Neural progenitor cell (in vitro differentiated cells): ENCODE measurements around the gene MTFR1L. TPM values are rescaled to one million over a fixed set of nuclear protein-coding genes. Genes with fewer than 3 reads are reported as not detected.

Experiments used
- DNase-seq: peaks from one replicate; pipeline ENCODE4 v3.0.0-alpha.2; 2016; ENCODE audit warnings: low spot score
- H2AFZ ChIP-seq: fragments of 200-600 bp; sonication (generic); replicated peaks from 2 replicates; pipeline ENCODE4 v1.6.1; 2016; ENCODE audit warnings: antibody characterized with exemption
- H3F3A ChIP-seq: fragments of 200-600 bp; sonication (generic); 2 replicates; pipeline ENCODE4 v1.6.1; 2016; ENCODE audit warnings: antibody characterized with exemption, low read depth
- H3K27ac ChIP-seq: fragments of 200-600 bp; sonication (generic); 2 replicates; pipeline ENCODE4 v1.5.1; 2016; ENCODE audit warnings: mild to moderate bottlenecking
- H3K27me3 ChIP-seq: fragments of 200-600 bp; sonication (generic); 2 replicates; pipeline ENCODE4 v1.6.1; 2016; ENCODE audit warnings: mild to moderate bottlenecking, moderate library complexity
- H3K36me3 ChIP-seq: fragments of 200-600 bp; sonication (generic); 2 replicates; pipeline ENCODE4 v1.5.1; 2016
- H3K4me1 ChIP-seq: fragments of 200-600 bp; sonication (generic); 2 replicates; pipeline ENCODE4 v1.6.1; 2016; ENCODE audit warnings: mixed run types
- H3K4me2 ChIP-seq: fragments of 200-600 bp; sonication (generic); 2 replicates; pipeline ENCODE4 v1.6.1; 2016
- H3K4me3 ChIP-seq: fragments of 200-600 bp; sonication (generic); 2 replicates; pipeline ENCODE4 v1.5.1; 2016
- H3K79me2 ChIP-seq: fragments of 200-600 bp; sonication (generic); 2 replicates; pipeline ENCODE4 v1.6.1; 2016; ENCODE audit warnings: low read depth
- H3K9ac ChIP-seq: fragments of 200-600 bp; sonication (generic); 2 replicates; pipeline ENCODE4 v1.6.1; 2016
- H3K9me3 ChIP-seq: fragments of 200-600 bp; sonication (generic); 2 replicates; pipeline ENCODE4 v1.5.1; 2016; ENCODE audit warnings: low read depth
- H4K20me1 ChIP-seq: fragments of 200-600 bp; sonication (generic); 2 replicates; pipeline ENCODE4 v1.6.1; 2016; ENCODE audit warnings: low read depth
- H3K27ac Mint-ChIP-seq: 3 replicates; pipeline ENCODE4 v1.8.0; 2021; ENCODE audit warnings: mixed read lengths
- H3K27me3 Mint-ChIP-seq: 2 replicates; pipeline ENCODE4 v1.8.0; 2022; ENCODE audit warnings: low read depth, mild to moderate bottlenecking, inconsistent platforms, moderate library complexity, mixed read lengths; ENCODE audit not compliant: insufficient read depth
- H3K36me3 Mint-ChIP-seq: 3 replicates; pipeline ENCODE4 v1.8.0; 2021; ENCODE audit warnings: mixed read lengths
- H3K4me1 Mint-ChIP-seq: 3 replicates; pipeline ENCODE4 v1.8.0; 2021; ENCODE audit warnings: mixed read lengths
- H3K4me3 Mint-ChIP-seq: 3 replicates; pipeline ENCODE4 v1.8.0; 2021; ENCODE audit warnings: mild to moderate bottlenecking, moderate library complexity, mixed read lengths
- H3K9me3 Mint-ChIP-seq: 3 replicates; pipeline ENCODE4 v1.8.0; 2020; ENCODE audit warnings: mixed read lengths
- EZH2 ChIP-seq: fragments of 200-600 bp; sonication (generic); IDR thresholded peaks from 2 replicates; pipeline ENCODE4 v1.6.1; 2017; ENCODE audit warnings: antibody characterized with exemption, mild to moderate bottlenecking, moderate library complexity
- EZH2phosphoT487 ChIP-seq: fragments of 200-600 bp; sonication (generic); IDR thresholded peaks from 2 replicates; pipeline ENCODE4 v1.6.1; 2017; ENCODE audit warnings: antibody characterized with exemption
- total RNA-seq: library from RNA; depleted of rRNA; stranded (reverse); fragments of >200 nt; gene quantifications from 2 replicates; pipeline ENCODE4 v1.2.3, GENCODE V29; 2015; ENCODE audit warnings: low replicate concordance
- TF ChIP-seq, protein P1 (sequence below): fragments of 200-600 bp; sonication (generic); IDR thresholded peaks from 2 replicates; pipeline ENCODE4 v1.5.1; 2017; ENCODE audit warnings: antibody characterized with exemption, mild to moderate bottlenecking

Gene MTFR1L
- total RNA-seq, 1 donor from 2014 or later = 20.7 TPM

DNA sequence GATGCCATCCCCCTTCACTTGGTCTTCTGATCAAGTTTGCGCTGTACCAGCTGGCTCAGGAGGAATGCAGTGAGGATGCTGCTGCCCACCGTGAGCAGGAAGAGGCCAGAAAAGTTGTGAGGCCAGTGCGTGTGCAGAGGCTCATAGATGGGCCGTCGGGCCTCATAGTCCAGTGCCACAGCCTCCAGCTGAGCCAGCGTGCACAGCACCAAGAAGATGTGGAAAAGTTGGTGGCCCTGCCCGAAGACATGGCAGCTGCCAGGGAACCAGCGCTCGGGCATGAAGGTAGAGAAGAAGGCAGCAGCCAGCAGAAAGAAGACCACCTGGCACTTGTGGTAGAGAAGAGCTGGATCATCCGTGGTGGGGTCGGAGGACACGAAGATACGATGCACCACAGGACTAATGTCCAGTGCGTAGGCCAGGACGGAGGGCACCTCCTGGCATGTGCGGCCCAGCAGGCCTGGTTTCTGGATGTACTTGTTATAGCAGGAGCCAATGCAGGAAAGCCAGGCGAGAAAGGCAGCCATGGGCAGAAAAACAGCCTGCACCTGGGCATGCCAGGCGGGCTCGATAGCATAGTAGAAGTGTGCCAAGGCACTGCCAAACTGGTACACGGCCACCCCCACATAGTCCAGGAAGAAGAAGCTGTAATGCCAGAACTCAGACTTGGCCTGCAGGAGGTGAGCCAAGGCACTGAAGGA is 43.2 kb downstream of the MTFR1L start:
- TF ChIP-seq, protein P1, sequence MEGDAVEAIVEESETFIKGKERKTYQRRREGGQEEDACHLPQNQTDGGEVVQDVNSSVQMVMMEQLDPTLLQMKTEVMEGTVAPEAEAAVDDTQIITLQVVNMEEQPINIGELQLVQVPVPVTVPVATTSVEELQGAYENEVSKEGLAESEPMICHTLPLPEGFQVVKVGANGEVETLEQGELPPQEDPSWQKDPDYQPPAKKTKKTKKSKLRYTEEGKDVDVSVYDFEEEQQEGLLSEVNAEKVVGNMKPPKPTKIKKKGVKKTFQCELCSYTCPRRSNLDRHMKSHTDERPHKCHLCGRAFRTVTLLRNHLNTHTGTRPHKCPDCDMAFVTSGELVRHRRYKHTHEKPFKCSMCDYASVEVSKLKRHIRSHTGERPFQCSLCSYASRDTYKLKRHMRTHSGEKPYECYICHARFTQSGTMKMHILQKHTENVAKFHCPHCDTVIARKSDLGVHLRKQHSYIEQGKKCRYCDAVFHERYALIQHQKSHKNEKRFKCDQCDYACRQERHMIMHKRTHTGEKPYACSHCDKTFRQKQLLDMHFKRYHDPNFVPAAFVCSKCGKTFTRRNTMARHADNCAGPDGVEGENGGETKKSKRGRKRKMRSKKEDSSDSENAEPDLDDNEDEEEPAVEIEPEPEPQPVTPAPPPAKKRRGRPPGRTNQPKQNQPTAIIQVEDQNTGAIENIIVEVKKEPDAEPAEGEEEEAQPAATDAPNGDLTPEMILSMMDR = no peak
- TF ChIP-seq EZH2 = no peak
- TF ChIP-seq EZH2phosphoT487 = no peak
- H3K36me3 Mint-ChIP-seq = peaks cover 9% of the 10 kb centered on the region
- Histone ChIP-seq H3K4me3 (no peak overlapping the region), H3K79me2 (peaks cover 11% of the 10 kb centered on the region), H3K27me3 (no peaks in the 10 kb centered on the region), H3K27ac (no peak overlapping the region), H3K36me3 (no peaks in the 10 kb centered on the region), H3F3A (peaks cover 4% of the 10 kb centered on the region), H3K9ac (no peak overlapping the region), H3K4me1 (peaks cover 19% of the 10 kb centered on the region), H2AFZ (no peak overlapping the region), H3K9me3 (no peaks in the 10 kb centered on the region), H3K4me2 (no peak overlapping the region), H4K20me1 (peaks cover 4% of the 10 kb centered on the region)
- peaks cover 31% of the 10 kb centered on the region for H3K4me1 Mint-ChIP-seq
- no peaks in the 10 kb centered on the region for H3K9me3 Mint-ChIP-seq
- no peak for DNase-seq
- H3K27ac Mint-ChIP-seq = peak overlapping the region; percentile 21
- no peak overlapping the region for H3K4me3 Mint-ChIP-seq
- H3K27me3 Mint-ChIP-seq = peaks cover 11% of the 10 kb centered on the region

DNA sequence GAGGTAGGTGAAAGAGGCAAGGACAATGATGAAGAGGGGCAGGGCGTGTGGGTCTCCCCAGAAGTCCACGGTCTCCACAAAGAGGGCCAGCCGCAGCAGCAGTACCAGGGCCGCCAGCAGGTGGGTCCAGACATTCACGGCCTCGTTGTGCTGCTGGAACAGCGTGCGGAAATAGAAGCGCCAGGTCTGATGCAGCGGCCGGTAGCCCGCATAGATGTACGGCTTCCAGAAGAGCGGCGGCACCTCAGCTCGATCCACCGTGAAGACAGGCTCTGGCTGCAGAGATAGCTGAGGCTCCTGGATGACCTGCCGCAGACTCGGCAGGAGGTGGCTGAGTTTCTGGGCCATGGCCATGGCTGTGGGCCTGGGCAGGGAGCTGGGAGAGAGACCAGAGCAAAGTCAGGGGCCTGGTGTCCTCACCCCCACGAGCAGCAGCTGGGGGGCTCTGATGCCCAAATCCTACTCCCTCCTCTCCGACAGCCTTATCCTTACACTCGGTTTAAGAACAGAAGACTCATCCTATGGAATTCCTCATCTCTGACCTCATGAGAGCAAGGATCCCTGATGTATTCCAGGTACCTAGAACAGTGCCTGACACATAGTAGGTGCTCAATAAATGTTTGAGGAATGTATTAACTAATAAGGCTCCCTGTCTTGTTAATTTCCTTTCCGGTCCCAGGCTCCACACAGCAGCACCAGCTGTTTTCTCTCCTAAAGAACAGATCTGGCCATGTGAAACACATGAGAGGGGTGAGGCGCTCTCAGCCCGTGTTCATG is 43.9 kb downstream of the MTFR1L start:
- Histone ChIP-seq H3K9me3 (no peaks in the 10 kb centered on the region), H3F3A (peaks cover 4% of the 10 kb centered on the region), H3K27me3 (no peaks in the 10 kb centered on the region), H3K4me1 (peaks cover 11% of the 10 kb centered on the region), H3K4me3 (no peak overlapping the region), H3K79me2 (peaks cover 4% of the 10 kb centered on the region), H3K9ac (no peak overlapping the region), H3K4me2 (no peak overlapping the region), H3K27ac (no peak overlapping the region), H2AFZ (no peak overlapping the region), H4K20me1 (peaks cover 4% of the 10 kb centered on the region), H3K36me3 (no peaks in the 10 kb centered on the region)
- Mint-ChIP-seq H3K4me3 (no peak overlapping the region), H3K9me3 (no peaks in the 10 kb centered on the region), H3K27me3 (peaks cover 11% of the 10 kb centered on the region), H3K36me3 (peaks cover 9% of the 10 kb centered on the region), H3K27ac (no peak overlapping the region), H3K4me1 (peaks cover 28% of the 10 kb centered on the region)
- DNase-seq = no peak
- TF ChIP-seq EZH2phosphoT487 = no peak
- no peak for TF ChIP-seq EZH2
- TF ChIP-seq, protein P1 = no peak

DNA sequence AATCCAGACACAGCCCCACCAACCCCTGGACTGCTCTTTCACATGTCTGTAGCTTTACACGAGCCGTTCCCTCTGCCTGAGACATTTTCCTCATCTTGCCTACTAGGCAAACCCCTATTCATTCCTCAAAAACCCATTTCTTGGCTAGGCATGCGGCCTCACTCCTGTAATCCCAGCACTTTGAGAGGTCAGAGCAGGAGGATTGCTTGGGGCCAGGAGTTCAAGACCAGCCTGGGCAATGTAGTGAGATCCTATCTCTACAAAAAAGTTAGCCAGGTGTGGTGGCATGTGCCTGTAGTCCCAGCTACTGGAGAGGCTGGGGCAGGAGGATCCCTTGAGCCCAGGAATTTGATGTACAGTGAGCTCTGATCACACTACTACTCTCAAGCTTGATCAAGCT is 44.7 kb downstream of the MTFR1L start:
- no peak for TF ChIP-seq EZH2
- no peak for TF ChIP-seq EZH2phosphoT487
- TF ChIP-seq, protein P1 = no peak
- Mint-ChIP-seq H3K9me3 (no peaks in the 10 kb centered on the region), H3K27ac (no peak overlapping the region), H3K36me3 (peaks cover 9% of the 10 kb centered on the region), H3K4me1 (peaks cover 24% of the 10 kb centered on the region), H3K27me3 (peaks cover 11% of the 10 kb centered on the region), H3K4me3 (no peak overlapping the region)
- Histone ChIP-seq H2AFZ (no peak overlapping the region), H3K36me3 (no peaks in the 10 kb centered on the region), H3K4me2 (no peak overlapping the region), H3K9me3 (no peaks in the 10 kb centered on the region), H3K27ac (no peak overlapping the region), H3K79me2 (no peaks in the 10 kb centered on the region), H3F3A (peaks cover 9% of the 10 kb centered on the region), H3K9ac (no peak overlapping the region), H4K20me1 (peaks cover 8% of the 10 kb centered on the region), H3K4me3 (no peak overlapping the region), H3K4me1 (peaks cover 13% of the 10 kb centered on the region), H3K27me3 (no peaks in the 10 kb centered on the region)
- DNase-seq = no peak
